Liver (tissue), 9 donors: ENCODE measurements around the gene RPL27A. TPM values are rescaled to one million over a fixed set of nuclear protein-coding genes. Genes with fewer than 3 reads are reported as not detected.

ENCODE experiments used
- DNase-seq: peaks from one replicate; pipeline ENCODE4 v3.0.0-alpha.2; 2017; ENCODE audit warnings: low spot score
- H3K27ac ChIP-seq, 2 donors: one replicate each; pipeline ENCODE4 v1.7.0; 2013; ENCODE audit warnings: inconsistent platforms in 2 of 2, low read length in 2 of 2, control low read depth in 1 of 2, low read depth in 1 of 2, mild to moderate bottlenecking in 1 of 2
- H3K27me3 ChIP-seq, 4 donors: one replicate each; pipeline versions ENCODE4 v1.6.1 to v1.7.0; 2013; ENCODE audit warnings: low read length in 3 of 4, inconsistent platforms in 1 of 4, mild to moderate bottlenecking in 1 of 4, moderate library complexity in 1 of 4; ENCODE audit not compliant: control insufficient read depth in 4 of 4, insufficient read depth in 4 of 4
- H3K36me3 ChIP-seq, 4 donors: one replicate each; pipeline versions ENCODE4 v1.6.1 to v1.7.0; 2013; ENCODE audit warnings: low read length in 3 of 4, mild to moderate bottlenecking in 3 of 4, low read depth in 1 of 4, moderate library complexity in 1 of 4; ENCODE audit not compliant: control insufficient read depth in 4 of 4, insufficient read depth in 3 of 4
- H3K4me1 ChIP-seq, 4 donors: one replicate each; pipeline versions ENCODE4 v1.6.1 to v1.7.0; 2013; ENCODE audit warnings: low read length in 3 of 4, mild to moderate bottlenecking in 3 of 4, moderate library complexity in 1 of 4; ENCODE audit not compliant: control insufficient read depth in 4 of 4, insufficient read depth in 4 of 4
- H3K4me3 ChIP-seq, 3 donors: one replicate each; pipeline versions ENCODE4 v1.6.1 to v1.7.0; 2013; ENCODE audit warnings: low read length in 3 of 3, control low read depth in 1 of 3, low read depth in 1 of 3, mild to moderate bottlenecking in 1 of 3
- H3K9ac ChIP-seq, 2 donors: one replicate each; pipeline ENCODE4 v1.7.0; 2013; ENCODE audit warnings: low read length in 2 of 2, mild to moderate bottlenecking in 2 of 2, moderate library complexity in 2 of 2, control low read depth in 1 of 2, low read depth in 1 of 2
- H3K9me3 ChIP-seq, 4 donors: one replicate each; pipeline versions ENCODE4 v1.6.1 to v1.7.0; 2013; ENCODE audit warnings: low read length in 3 of 4; ENCODE audit not compliant: control insufficient read depth in 4 of 4
- ATF3 ChIP-seq: IDR thresholded peaks from 2 replicates; pipeline ENCODE4 v1.6.1; 2016; ENCODE audit warnings: antibody characterized with exemption
- EGR1 ChIP-seq, 2 donors: IDR thresholded peaks; 2 replicates each; pipeline ENCODE4 v1.6.1; 2016 to 2018; ENCODE audit warnings: antibody characterized with exemption in 2 of 2, low read depth in 2 of 2
- FOXA2 ChIP-seq: IDR thresholded peaks from 2 replicates; pipeline ENCODE4 v1.6.1; 2016; ENCODE audit warnings: antibody characterized with exemption
- HNF4A ChIP-seq, 2 donors: conservative IDR thresholded peaks; 2 replicates each; pipeline ENCODE4 v1.6.1; 2016; ENCODE audit warnings: antibody characterized with exemption in 2 of 2, mild to moderate bottlenecking in 2 of 2
- HNF4G ChIP-seq: IDR thresholded peaks from 2 replicates; pipeline ENCODE4 v1.6.1; 2016; ENCODE audit warnings: antibody characterized with exemption
- JUND ChIP-seq, 2 donors: IDR thresholded peaks; 2 replicates each; pipeline ENCODE4 v1.6.1; 2016; ENCODE audit warnings: antibody characterized with exemption in 2 of 2
- MAX ChIP-seq: IDR thresholded peaks from 2 replicates; pipeline ENCODE4 v1.6.1; 2016; ENCODE audit warnings: antibody characterized with exemption
- NR2F2 ChIP-seq: IDR thresholded peaks from 2 replicates; pipeline ENCODE4 v1.6.1; 2016; ENCODE audit warnings: antibody characterized with exemption
- RAD21 ChIP-seq, 2 donors: IDR thresholded peaks; 2 replicates each; pipeline ENCODE4 v1.6.1; 2016; ENCODE audit warnings: antibody characterized with exemption in 2 of 2, mild to moderate bottlenecking in 2 of 2
- REST ChIP-seq: IDR thresholded peaks from 2 replicates; pipeline ENCODE4 v1.6.1; 2016; ENCODE audit warnings: antibody characterized with exemption, mild to moderate bottlenecking
- TAF1 ChIP-seq: conservative IDR thresholded peaks from 2 replicates; pipeline ENCODE4 v1.6.1; 2016; ENCODE audit warnings: antibody characterized with exemption, mild to moderate bottlenecking
- YY1 ChIP-seq: IDR thresholded peaks from 2 replicates; pipeline ENCODE4 v1.6.1; 2016; ENCODE audit warnings: antibody characterized with exemption, mild to moderate bottlenecking
- ZBTB33 ChIP-seq: IDR thresholded peaks from 2 replicates; pipeline ENCODE4 v1.6.1; 2016; ENCODE audit warnings: antibody characterized with exemption
- WGBS: extraction: QIAGEN DNeasy Blood & Tissue Kit; methylation state at CpG from one replicate; pipeline ENCODE4 v1.1.7; 2013; 5-methylcytosine and 5-hydroxymethylcytosine counted together
- polyA plus RNA-seq, 2 donors: library from polyadenylated mRNA; stranded (reverse) in 1 of 2; unstranded in 1 of 2; fragments of 200-250 nt in 1 of 2; fragments of >200 nt in 1 of 2; fragmentation: Nextera tagmentation in 1 of 2; extraction: Ambion mirVana in 1 of 2; gene quantifications; one replicate each; pipeline versions ENCODE4 v1.2.1 to v1.2.3, GENCODE V29; 2013 to 2015
- total RNA-seq, 2 donors: library from RNA; depleted of rRNA; stranded (reverse); fragments of >200 nt; gene quantifications; one replicate each; pipeline ENCODE4 v1.2.3, GENCODE V29; 2014
- donor health status: healthy.
- donor health status: healthy.
- donor health status: healthy.
- donor health status: healthy.
- donor health status: healthy.

The RPL27A gene
- total and polyA plus RNA-seq, 4 donors: 178 to 928 (median 570) TPM

- no peak overlapping the region for H3K9ac ChIP-seq
- no peak overlapping the region for H3K4me3 ChIP-seq
- DNase-seq: no peak
- no peak overlapping the region for H3K27ac ChIP-seq
- TF ChIP-seq HNF4A (conservative IDR thresholded peaks at IDR 0.05) (no peak), REST (no peak), ATF3 (no peak), NR2F2 (no peak), YY1 (no peak)
- H3K36me3 ChIP-seq: peaks cover 4 to 48% (median 37%) of the 10 kb centered on the region in 4 donors
- WGBS: 95% methylated on average over 4 of the region's 4 CpGs
- H3K27me3 ChIP-seq: no peaks in the 10 kb centered on the region
- no peaks in the 10 kb centered on the region for H3K9me3 ChIP-seq
- H3K4me1 ChIP-seq: peaks cover 4 to 20% (median 15%) of the 10 kb centered on the region in 4 donors
Observed at GRCh38 chr11:8690374-8691342, 8.1 kb downstream of the RPL27A start.

- no peak overlapping the region for H3K27ac ChIP-seq
- H3K27me3 ChIP-seq: no peaks in the 10 kb centered on the region
- peaks cover 7 to 49% (median 41%) of the 10 kb centered on the region in 4 donors for H3K36me3 ChIP-seq
- TF ChIP-seq ZBTB33 (no peak), TAF1 (no peak), FOXA2 (no peak), MAX (no peak)
- no peak overlapping the region for H3K4me3 ChIP-seq
- 93% methylated on average over 6 of the region's 6 CpGs for WGBS
- H3K4me1 ChIP-seq: peaks cover 4 to 20% (median 15%) of the 10 kb centered on the region in 4 donors
- no peaks in the 10 kb centered on the region for H3K9me3 ChIP-seq
- no peak overlapping the region for H3K9ac ChIP-seq
- DNase-seq: no peak
Observed at GRCh38 chr11:8691601-8692000, 9.0 kb downstream of the RPL27A start.

GRCh38 chr11:8692417-8692816, 9.8 kb downstream of the RPL27A start:
- H3K36me3 ChIP-seq: peaks cover 7 to 53% (median 46%) of the 10 kb centered on the region in 4 donors
- no peak for DNase-seq
- no peak overlapping the region for H3K4me3 ChIP-seq
- H3K9me3 ChIP-seq: no peaks in the 10 kb centered on the region
- no peak for TF ChIP-seq RAD21 (IDR thresholded peaks at IDR 0.05)
- no peak for TF ChIP-seq NR2F2
- no peak for TF ChIP-seq EGR1 (IDR thresholded peaks at IDR 0.05; ENCODE audit: low read depth in 2 of 2)
- no peak for TF ChIP-seq HNF4G
- no peak for TF ChIP-seq JUND (IDR thresholded peaks at IDR 0.05)
- TF ChIP-seq ZBTB33: no peak
- 76% methylated on average over 3 of the region's 3 CpGs for WGBS
- H3K9ac ChIP-seq: no peak overlapping the region
- H3K4me1 ChIP-seq: peaks cover 0 to 15% (median 12%) of the 10 kb centered on the region in 4 donors
- H3K27ac ChIP-seq: no peak overlapping the region
- no peaks in the 10 kb centered on the region for H3K27me3 ChIP-seq
